Astrocyte of the spinal cord (primary cell): Measurements from ENCODE around the gene EPHB2.

Source experiments
- DNase-seq: peaks from one replicate; pipeline ENCODE4 v3.0.0; 2011; ENCODE audit warnings: low read depth, low spot score
- H3K4me3 ChIP-seq: 2 replicates; pipeline ENCODE4 v1.5.1; 2011; ENCODE audit warnings: low read depth, mild to moderate bottlenecking, low read length, moderate library complexity
- CTCF ChIP-seq: IDR thresholded peaks from 2 replicates; pipeline ENCODE4 v1.5.1; 2012; ENCODE audit warnings: low read depth, mild to moderate bottlenecking, low read length, inconsistent platforms
- in situ Hi-C: cut with HindIII; loops from 2 replicates; pipeline ENCODE4 v1.10.0; 2017; ENCODE audit warnings: low sequenced_read_pairs

Gene EPHB2

GRCh38 chr1:22855668-22856606, 145.3 kb downstream of the EPHB2 start:
- in situ Hi-C loops, result no loop called here
- TF ChIP-seq CTCF, result no peak
- no peak for DNase-seq
- no peak overlapping the region for H3K4me3 ChIP-seq

GRCh38 chr1:22857661-22858060, 147.0 kb downstream of the EPHB2 start:
- no peak for DNase-seq
- no peak for TF ChIP-seq CTCF
- in situ Hi-C loops, result no loop called here
- no peak overlapping the region for H3K4me3 ChIP-seq

- in situ Hi-C loops, result no loop called here
- TF ChIP-seq CTCF, result no peak
- H3K4me3 ChIP-seq, result no peak overlapping the region
- DNase-seq, result no peak
Observed at GRCh38 chr1:22860414-22860800, 149.8 kb downstream of the EPHB2 start.

- in situ Hi-C loops, result no loop called here
- DNase-seq, result no peak
- no peak for TF ChIP-seq CTCF
- no peak overlapping the region for H3K4me3 ChIP-seq
Observed at GRCh38 chr1:22860883-22861385, 150.3 kb downstream of the EPHB2 start.

- no peak overlapping the region for H3K4me3 ChIP-seq
- TF ChIP-seq CTCF, result peak; percentile 98
- peak; percentile 72 for DNase-seq
- in situ Hi-C loops, result no loop called here
Observed at GRCh38 chr1:22861764-22862440, 151.3 kb downstream of the EPHB2 start.

- DNase-seq, result no peak
- in situ Hi-C loops, result no loop called here
- no peak for TF ChIP-seq CTCF
- H3K4me3 ChIP-seq, result no peak overlapping the region
Observed at GRCh38 chr1:22862752-22863151, 152.1 kb downstream of the EPHB2 start.
